ENCODE results near the gene AUP1. TPM values are rescaled to one million over a fixed set of nuclear protein-coding genes. Genes with fewer than 3 reads are reported as not detected.

Gene AUP1
- total RNA-seq = 100 to 1,000 TPM; 116 to 136 TPM

GRCh38 chr2:74529357-74530238 is at the start of gene AUP1, which contains the start of gene HTRA2:
TSS of gene AUP1 (minus strand) at chr2:74529706. CDS start at chr2:74529629, 77 bp downstream.
TSS of gene HTRA2 (plus strand) at chr2:74529933. CDS start at chr2:74530007, 74 bp downstream.
- Mint-ChIP-seq H3K9me3 (peaks cover 5% of the 10 kb centered on the region), H3K36me3 (ENCODE audit: low read depth) (peaks cover 47% of the 10 kb centered on the region), H3K4me1 (peaks cover 57% of the 10 kb centered on the region), H3K4me3 (peak within 1 kb of the TSS; percentile 98), H3K27ac (peak within 1 kb of the TSS; percentile 97), H3K27me3 (no peaks in the 10 kb centered on the region)
- DNase-seq = peak; percentile 92
- ChIA-PET POLR2A (interaction anchor here (0.6 to 0.8 kb wide), 3 partner anchors 44 to 139 kb away, joined by 3 to 5 read pairs (median 3); partner anchors contain the start of gene INO80B), CTCF (interaction anchor here (0.5 to 3.6 kb wide), 23 partner anchors 9 to 280 kb away, joined by 3 to 16 read pairs (median 3); partner anchors contain the start of genes CCDC142, TTC31 and WBP1)

- H3K27me3 Mint-ChIP-seq = no peaks in the 10 kb centered on the region
- ChIA-PET POLR2A (interaction anchor here (1.0 kb wide), 1 partner anchor 28 kb away, joined by 3 read pairs; no protein-coding TSS in a partner anchor), CTCF (interaction anchor here (1.0 to 5.7 kb wide), 5 partner anchors 9 to 39 kb away, joined by 3 to 36 read pairs (median 5); no protein-coding TSS in a partner anchor)
- H3K27ac Mint-ChIP-seq = no peak overlapping the region
- DNase-seq = no peak
- no peak overlapping the region for H3K4me3 Mint-ChIP-seq
- H3K4me1 Mint-ChIP-seq = peaks cover 35% of the 10 kb centered on the region
- peaks cover 11% of the 10 kb centered on the region for H3K36me3 Mint-ChIP-seq (ENCODE audit: low read depth)
- peaks cover 6% of the 10 kb centered on the region for H3K9me3 Mint-ChIP-seq
Observed at GRCh38 chr2:74578408-74578807, 48.9 kb upstream of the AUP1 start.

- Mint-ChIP-seq H3K4me3 (no peak overlapping the region), H3K27me3 (no peaks in the 10 kb centered on the region), H3K4me1 (peaks cover 33% of the 10 kb centered on the region), H3K27ac (no peak overlapping the region), H3K36me3 (ENCODE audit: low read depth) (peaks cover 12% of the 10 kb centered on the region), H3K9me3 (peaks cover 8% of the 10 kb centered on the region)
- DNase-seq = no peak
- POLR2A ChIA-PET = no interaction called here
- CTCF ChIA-PET = interaction anchor here (1.2 to 6.2 kb wide), 7 partner anchors 9 to 95 kb away, joined by 3 to 56 read pairs (median 23); partner anchors contain the start of genes CCDC142 and TTC31
Observed at GRCh38 chr2:74577448-74577847, 47.9 kb upstream of the AUP1 start.

GRCh38 chr2:74576863-74577229 is 47.3 kb upstream of the AUP1 start:
- no peak overlapping the region for H3K27ac Mint-ChIP-seq
- H3K4me1 Mint-ChIP-seq = peaks cover 33% of the 10 kb centered on the region
- H3K9me3 Mint-ChIP-seq = peaks cover 8% of the 10 kb centered on the region
- H3K36me3 Mint-ChIP-seq (ENCODE audit: low read depth) = peaks cover 12% of the 10 kb centered on the region
- DNase-seq = no peak
- H3K4me3 Mint-ChIP-seq = no peak overlapping the region
- ChIA-PET POLR2A (no interaction called here), CTCF (interaction anchor here (1.1 to 6.2 kb wide), 8 partner anchors 9 to 94 kb away, joined by 3 to 56 read pairs (median 14); partner anchors contain the start of genes CCDC142 and TTC31)
- no peaks in the 10 kb centered on the region for H3K27me3 Mint-ChIP-seq

- Mint-ChIP-seq H3K4me1 (peaks cover 33% of the 10 kb centered on the region), H3K9me3 (peaks cover 8% of the 10 kb centered on the region), H3K27me3 (no peaks in the 10 kb centered on the region), H3K4me3 (no peak overlapping the region), H3K27ac (no peak overlapping the region), H3K36me3 (ENCODE audit: low read depth) (peaks cover 12% of the 10 kb centered on the region)
- POLR2A ChIA-PET = no interaction called here
- CTCF ChIA-PET = interaction anchor here (1.1 to 6.2 kb wide), 8 partner anchors 9 to 94 kb away, joined by 3 to 56 read pairs (median 14); partner anchors contain the start of genes CCDC142 and TTC31
- no peak for DNase-seq
Observed at GRCh38 chr2:74576211-74576862, 46.8 kb upstream of the AUP1 start.

GRCh38 chr2:74575320-74575719 is 45.8 kb upstream of the AUP1 start:
- CTCF ChIA-PET = interaction anchor here (4.8 to 6.2 kb wide), 4 partner anchors 8 to 93 kb away, joined by 23 to 56 read pairs (median 30); partner anchors contain the start of genes CCDC142 and TTC31
- no peaks in the 10 kb centered on the region for H3K27me3 Mint-ChIP-seq
- H3K4me1 Mint-ChIP-seq = peaks cover 33% of the 10 kb centered on the region
- no peak for DNase-seq
- H3K27ac Mint-ChIP-seq = no peak overlapping the region
- H3K9me3 Mint-ChIP-seq = peaks cover 8% of the 10 kb centered on the region
- H3K4me3 Mint-ChIP-seq = no peak overlapping the region
- POLR2A ChIA-PET = interaction anchor here (0.6 kb wide), 1 partner anchor 78 kb away, joined by 3 read pairs; no protein-coding TSS in a partner anchor
- H3K36me3 Mint-ChIP-seq (ENCODE audit: low read depth) = peaks cover 12% of the 10 kb centered on the region

- Mint-ChIP-seq H3K9me3 (peaks cover 8% of the 10 kb centered on the region), H3K36me3 (ENCODE audit: low read depth) (peaks cover 12% of the 10 kb centered on the region), H3K27me3 (no peaks in the 10 kb centered on the region), H3K4me3 (peak overlapping the region; percentile 28), H3K27ac (peak overlapping the region; percentile 67), H3K4me1 (peaks cover 33% of the 10 kb centered on the region)
- peak; percentile 56 for DNase-seq
- CTCF ChIA-PET = interaction anchor here (0.7 to 6.2 kb wide), 5 partner anchors 12 to 203 kb away, joined by 3 to 56 read pairs (median 23); partner anchors contain the start of genes CCDC142 and TTC31
- POLR2A ChIA-PET = interaction anchor here (0.7 kb wide), 1 partner anchor 44 kb away, joined by 3 read pairs; the partner anchor contains the start of genes AUP1 and HTRA2
Observed at GRCh38 chr2:74573747-74574562, 44.4 kb upstream of the AUP1 start.

- Mint-ChIP-seq H3K36me3 (ENCODE audit: low read depth) (peaks cover 12% of the 10 kb centered on the region), H3K27ac (no peak overlapping the region), H3K9me3 (peaks cover 8% of the 10 kb centered on the region), H3K27me3 (no peaks in the 10 kb centered on the region), H3K4me1 (peaks cover 38% of the 10 kb centered on the region), H3K4me3 (no peak overlapping the region)
- POLR2A ChIA-PET = no interaction called here
- CTCF ChIA-PET = interaction anchor here (1.5 to 6.2 kb wide), 2 partner anchors 14 to 21 kb away, joined by 5 to 56 read pairs; no protein-coding TSS in a partner anchor
- no peak for DNase-seq
Observed at GRCh38 chr2:74572178-74572925, 42.8 kb upstream of the AUP1 start.

GRCh38 chr2:74571058-74571457 is 41.6 kb upstream of the AUP1 start:
- no peaks in the 10 kb centered on the region for H3K27me3 Mint-ChIP-seq
- H3K27ac Mint-ChIP-seq = no peak overlapping the region
- peaks cover 8% of the 10 kb centered on the region for H3K9me3 Mint-ChIP-seq
- ChIA-PET POLR2A (no interaction called here), CTCF (interaction anchor here (1.0 to 2.3 kb wide), 5 partner anchors 13 to 88 kb away, joined by 3 to 7 read pairs (median 3); partner anchors contain the start of genes CCDC142 and TTC31)
- H3K4me1 Mint-ChIP-seq = peaks cover 37% of the 10 kb centered on the region
- no peak overlapping the region for H3K4me3 Mint-ChIP-seq
- no peak for DNase-seq
- peaks cover 12% of the 10 kb centered on the region for H3K36me3 Mint-ChIP-seq (ENCODE audit: low read depth)

- no peak for DNase-seq
- Mint-ChIP-seq H3K9me3 (peaks cover 7% of the 10 kb centered on the region), H3K4me3 (no peak overlapping the region), H3K4me1 (peaks cover 35% of the 10 kb centered on the region), H3K27ac (no peak overlapping the region), H3K27me3 (peaks cover 2% of the 10 kb centered on the region), H3K36me3 (ENCODE audit: low read depth) (peaks cover 11% of the 10 kb centered on the region)
- CTCF ChIA-PET = interaction anchor here (1.3 to 4.6 kb wide), 5 partner anchors 8 to 87 kb away, joined by 3 to 24 read pairs (median 5); partner anchors contain the start of genes CCDC142 and TTC31
- POLR2A ChIA-PET = no interaction called here
Observed at GRCh38 chr2:74569686-74570085, 40.2 kb upstream of the AUP1 start.

GRCh38 chr2:74567881-74568280 is 38.4 kb upstream of the AUP1 start:
- ChIA-PET POLR2A (no interaction called here), CTCF (interaction anchor here (0.6 to 4.6 kb wide), 3 partner anchors 9 to 149 kb away, joined by 3 to 24 read pairs (median 3); no protein-coding TSS in a partner anchor)
- Mint-ChIP-seq H3K4me1 (peaks cover 21% of the 10 kb centered on the region), H3K27ac (no peak overlapping the region), H3K4me3 (no peak overlapping the region), H3K27me3 (peaks cover 4% of the 10 kb centered on the region), H3K36me3 (ENCODE audit: low read depth) (no peaks in the 10 kb centered on the region), H3K9me3 (peaks cover 2% of the 10 kb centered on the region)
- DNase-seq = no peak
